Measurements from ENCODE around the gene HDGFL3.

Gene HDGFL3

DNA sequence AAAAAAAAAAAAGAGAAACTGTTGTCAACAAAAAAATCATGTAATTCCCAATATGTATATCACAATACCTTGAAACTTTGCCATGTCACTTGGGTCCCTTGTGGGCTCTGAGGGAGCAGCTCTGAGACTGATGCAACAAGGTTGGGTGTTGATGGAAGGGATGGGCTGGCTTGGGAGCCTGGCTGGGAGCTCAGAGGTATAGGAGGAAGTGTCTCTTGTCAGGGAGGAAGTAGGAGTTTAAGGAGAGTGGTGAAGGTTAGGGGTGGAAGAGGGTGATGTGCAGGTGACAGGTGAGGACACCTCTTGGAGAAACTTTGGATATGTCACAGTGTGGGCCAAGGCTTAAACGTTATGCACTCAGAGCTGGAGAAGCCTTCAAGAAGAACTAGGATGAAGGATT is 102.2 kb downstream of the HDGFL3 start:
- Mint-ChIP-seq H3K36me3 (ENCODE audit: low read depth) (no peaks in the 10 kb centered on the region), H3K9me3 (peaks cover 6% of the 10 kb centered on the region), H3K27ac (peak overlapping the region in 1 of 3 experiments; percentile 13), H3K4me1 (peaks cover 25% of the 10 kb centered on the region), H3K4me3 (peak overlapping the region; percentile 59 to 70 (median 62)), H3K27me3 (ENCODE audit: low read depth) (peaks cover 50% of the 10 kb centered on the region)
- no peak for TF ChIP-seq CTCF (IDR thresholded peaks at IDR 0.05; ENCODE audit: unreplicated experiment in 3 of 3)

DNA sequence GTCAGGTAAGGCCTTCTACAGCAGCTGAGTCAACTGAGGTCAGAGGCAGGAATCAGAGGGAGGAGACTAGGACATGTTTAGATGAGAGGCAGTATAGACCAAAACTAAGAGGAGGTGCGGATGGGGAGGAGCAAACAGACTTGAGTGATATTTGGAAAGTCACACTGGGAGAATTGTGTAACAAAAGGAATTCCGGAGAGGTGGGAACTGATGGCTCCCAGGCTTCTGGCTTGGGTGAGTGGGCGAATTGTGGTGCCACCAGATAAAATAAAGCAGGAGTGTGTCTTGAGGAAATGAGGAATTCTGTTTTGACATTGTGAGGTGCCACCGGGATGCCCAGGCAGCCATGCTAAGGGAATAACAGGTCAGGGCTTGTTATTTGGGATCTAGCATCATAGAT is 103.5 kb downstream of the HDGFL3 start:
- Mint-ChIP-seq H3K4me3 (peak overlapping the region; percentile 1 to 56 (median 7)), H3K27ac (no peak overlapping the region), H3K9me3 (peaks cover 6% of the 10 kb centered on the region), H3K4me1 (peaks cover 32% of the 10 kb centered on the region), H3K36me3 (ENCODE audit: low read depth) (no peaks in the 10 kb centered on the region), H3K27me3 (ENCODE audit: low read depth) (peaks cover 42% of the 10 kb centered on the region)
- no peak for TF ChIP-seq CTCF (IDR thresholded peaks at IDR 0.05; ENCODE audit: unreplicated experiment in 3 of 3)

GRCh38 chr15:83102346-83102745 is 105.3 kb downstream of the HDGFL3 start:
- H3K4me1 Mint-ChIP-seq: peaks cover 24% of the 10 kb centered on the region
- H3K4me3 Mint-ChIP-seq: no peak overlapping the region
- peaks cover 6% of the 10 kb centered on the region for H3K9me3 Mint-ChIP-seq
- H3K27ac Mint-ChIP-seq: no peak overlapping the region
- peaks cover 30% of the 10 kb centered on the region for H3K27me3 Mint-ChIP-seq (ENCODE audit: low read depth)
- no peaks in the 10 kb centered on the region for H3K36me3 Mint-ChIP-seq (ENCODE audit: low read depth)
- no peak for TF ChIP-seq CTCF (IDR thresholded peaks at IDR 0.05; ENCODE audit: unreplicated experiment in 3 of 3)

DNA sequence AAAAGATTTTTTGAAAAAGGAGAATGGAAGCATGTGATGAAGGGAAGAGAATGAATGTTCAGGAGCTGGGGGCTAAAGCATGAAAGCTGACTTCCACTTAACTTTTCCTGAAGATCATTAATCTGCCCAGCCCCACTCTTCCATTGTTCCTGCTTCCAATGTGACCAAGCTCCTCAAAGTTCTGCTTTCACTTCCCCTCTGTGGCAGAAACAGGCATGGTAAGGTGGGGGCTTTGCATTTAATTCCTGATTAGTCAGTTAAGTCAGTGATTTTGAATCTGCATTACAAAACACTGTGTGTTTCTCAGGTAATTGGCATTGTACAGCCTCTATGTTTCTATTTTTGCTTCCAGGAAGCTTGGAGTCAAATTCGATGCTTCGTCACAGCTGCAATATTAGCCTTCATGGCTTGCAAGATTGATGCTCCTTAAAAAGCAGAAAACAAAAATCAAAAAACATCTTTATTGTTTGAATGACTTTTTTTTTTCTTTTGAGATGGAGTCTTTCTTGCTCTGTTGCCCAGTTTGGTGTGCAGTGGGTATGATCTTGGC is 107.5 kb downstream of the HDGFL3 start:
- Mint-ChIP-seq H3K4me1 (peaks cover 18% of the 10 kb centered on the region), H3K9me3 (peaks cover 6% of the 10 kb centered on the region), H3K27ac (no peak overlapping the region), H3K27me3 (ENCODE audit: low read depth) (peaks cover 23% of the 10 kb centered on the region), H3K36me3 (ENCODE audit: low read depth) (no peaks in the 10 kb centered on the region), H3K4me3 (no peak overlapping the region)
- TF ChIP-seq CTCF (IDR thresholded peaks at IDR 0.05; ENCODE audit: unreplicated experiment in 3 of 3): no peak

DNA sequence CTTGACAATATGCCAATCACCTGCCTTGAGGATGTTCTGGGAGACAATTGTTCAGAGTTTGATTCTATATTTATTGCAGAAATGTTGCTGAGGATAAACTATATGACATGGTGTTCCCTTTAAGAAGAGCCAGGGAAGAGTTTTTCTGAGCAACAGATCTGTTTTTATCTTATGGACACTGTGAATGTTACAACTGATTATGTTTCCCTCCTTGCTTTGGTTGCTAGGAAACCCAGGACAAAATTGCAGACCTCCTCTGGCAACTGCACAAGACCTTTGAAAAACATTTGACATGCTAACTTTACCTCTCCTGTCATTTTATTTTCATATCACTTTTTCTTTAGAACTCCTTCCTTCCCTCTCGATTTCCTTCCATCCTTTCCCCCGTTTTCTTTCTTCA is 108.3 kb downstream of the HDGFL3 start:
- TF ChIP-seq CTCF (IDR thresholded peaks at IDR 0.05; ENCODE audit: unreplicated experiment in 3 of 3): no peak
- Mint-ChIP-seq H3K27ac (no peak overlapping the region), H3K9me3 (peaks cover 5% of the 10 kb centered on the region), H3K36me3 (ENCODE audit: low read depth) (no peaks in the 10 kb centered on the region), H3K4me1 (peaks cover 18% of the 10 kb centered on the region), H3K4me3 (no peak overlapping the region), H3K27me3 (ENCODE audit: low read depth) (peaks cover 26% of the 10 kb centered on the region)

DNA sequence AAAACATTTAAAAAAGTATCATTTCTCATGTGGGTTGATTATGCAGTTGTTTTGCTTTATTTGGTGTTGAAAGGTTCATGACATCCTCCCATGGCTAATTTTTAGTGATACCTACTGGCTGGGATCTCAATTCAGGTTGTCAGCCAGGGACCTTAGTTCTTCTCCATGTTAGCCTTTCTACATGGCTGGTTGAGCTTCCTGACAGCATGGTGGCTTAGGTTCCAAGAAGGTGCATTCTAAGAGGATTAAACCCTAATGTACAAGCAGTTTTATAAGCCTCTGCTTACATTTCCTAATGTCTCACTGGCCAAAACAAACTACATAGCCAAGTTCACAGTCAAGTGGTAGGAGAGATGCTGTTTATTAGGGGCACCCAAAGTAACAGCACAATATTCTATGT is 109.5 kb downstream of the HDGFL3 start:
- no peak for TF ChIP-seq CTCF (IDR thresholded peaks at IDR 0.05; ENCODE audit: unreplicated experiment in 3 of 3)

More for the DNA sequence above, 109.5 kb downstream of the HDGFL3 start:
- Mint-ChIP-seq H3K9me3 (no peaks in the 10 kb centered on the region), H3K27ac (no peak overlapping the region), H3K36me3 (ENCODE audit: low read depth) (no peaks in the 10 kb centered on the region), H3K27me3 (ENCODE audit: low read depth) (peaks cover 26% of the 10 kb centered on the region), H3K4me3 (no peak overlapping the region), H3K4me1 (peaks cover 18% of the 10 kb centered on the region)
